ENCODE results near the gene UBE2V1. TPM values are rescaled to one million over a fixed set of nuclear protein-coding genes. Genes with fewer than 3 reads are reported as not detected.

Gene UBE2V1
- total and polyA plus RNA-seq, 2 of the 13 experiments (the other 11 are each of a cell fraction or from before 2014, with no cell fraction given): 81.3 to 132 TPM

DNA sequence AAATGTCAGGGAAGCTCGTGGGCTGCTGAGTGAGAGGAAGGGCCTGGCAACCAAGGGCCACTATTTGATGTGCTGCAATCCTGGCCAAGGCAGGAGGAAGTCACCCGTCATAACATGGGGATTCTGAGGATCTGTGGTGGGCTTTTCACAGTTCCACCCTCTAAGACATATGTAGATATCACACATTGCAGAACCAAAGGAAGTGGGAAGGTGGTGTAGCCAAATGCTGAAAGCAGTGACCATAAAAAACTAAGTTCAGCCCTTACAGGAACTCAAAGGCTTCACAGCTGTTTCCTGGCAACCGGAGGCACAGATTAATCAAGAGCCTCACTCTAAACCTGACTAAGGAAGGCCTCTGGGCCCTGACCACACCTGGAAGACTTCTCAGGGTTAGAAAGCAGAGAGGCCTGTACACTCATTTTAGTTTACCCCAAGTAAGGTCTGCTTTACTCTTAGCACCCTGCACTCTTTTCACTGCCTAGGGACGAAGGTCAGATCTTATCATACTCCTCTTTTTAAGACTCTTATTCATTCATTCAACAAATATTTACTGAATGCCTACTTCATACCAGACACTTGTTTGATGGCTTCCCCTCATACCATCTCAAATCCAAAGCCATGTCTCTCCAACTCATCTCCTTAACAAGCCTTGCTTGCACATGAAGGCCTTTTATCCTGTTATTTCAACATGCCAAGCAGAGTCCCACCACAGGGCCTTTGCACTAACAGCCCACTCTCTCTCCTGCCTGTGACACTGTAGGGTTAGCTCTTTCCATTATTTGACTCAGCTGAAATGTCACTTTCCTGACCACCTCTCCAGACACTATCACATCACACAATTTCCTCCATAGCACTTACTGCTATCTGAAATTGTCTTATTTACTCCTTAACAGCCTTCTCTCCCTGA lies 2.6 kb downstream of the UBE2V1 start (continued):
- TF ChIP-seq, protein P1, sequence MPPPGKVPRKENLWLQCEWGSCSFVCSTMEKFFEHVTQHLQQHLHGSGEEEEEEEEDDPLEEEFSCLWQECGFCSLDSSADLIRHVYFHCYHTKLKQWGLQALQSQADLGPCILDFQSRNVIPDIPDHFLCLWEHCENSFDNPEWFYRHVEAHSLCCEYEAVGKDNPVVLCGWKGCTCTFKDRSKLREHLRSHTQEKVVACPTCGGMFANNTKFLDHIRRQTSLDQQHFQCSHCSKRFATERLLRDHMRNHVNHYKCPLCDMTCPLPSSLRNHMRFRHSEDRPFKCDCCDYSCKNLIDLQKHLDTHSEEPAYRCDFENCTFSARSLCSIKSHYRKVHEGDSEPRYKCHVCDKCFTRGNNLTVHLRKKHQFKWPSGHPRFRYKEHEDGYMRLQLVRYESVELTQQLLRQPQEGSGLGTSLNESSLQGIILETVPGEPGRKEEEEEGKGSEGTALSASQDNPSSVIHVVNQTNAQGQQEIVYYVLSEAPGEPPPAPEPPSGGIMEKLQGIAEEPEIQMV (CRISPR knock-in tag; IDR thresholded peaks at IDR 0.05; ENCODE audit: low read depth): no peak
- TF ChIP-seq, protein P2, sequence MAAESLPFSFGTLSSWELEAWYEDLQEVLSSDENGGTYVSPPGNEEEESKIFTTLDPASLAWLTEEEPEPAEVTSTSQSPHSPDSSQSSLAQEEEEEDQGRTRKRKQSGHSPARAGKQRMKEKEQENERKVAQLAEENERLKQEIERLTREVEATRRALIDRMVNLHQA (CRISPR knock-in tag; IDR thresholded peaks at IDR 0.05): no peak
- TF ChIP-seq, protein P3, sequence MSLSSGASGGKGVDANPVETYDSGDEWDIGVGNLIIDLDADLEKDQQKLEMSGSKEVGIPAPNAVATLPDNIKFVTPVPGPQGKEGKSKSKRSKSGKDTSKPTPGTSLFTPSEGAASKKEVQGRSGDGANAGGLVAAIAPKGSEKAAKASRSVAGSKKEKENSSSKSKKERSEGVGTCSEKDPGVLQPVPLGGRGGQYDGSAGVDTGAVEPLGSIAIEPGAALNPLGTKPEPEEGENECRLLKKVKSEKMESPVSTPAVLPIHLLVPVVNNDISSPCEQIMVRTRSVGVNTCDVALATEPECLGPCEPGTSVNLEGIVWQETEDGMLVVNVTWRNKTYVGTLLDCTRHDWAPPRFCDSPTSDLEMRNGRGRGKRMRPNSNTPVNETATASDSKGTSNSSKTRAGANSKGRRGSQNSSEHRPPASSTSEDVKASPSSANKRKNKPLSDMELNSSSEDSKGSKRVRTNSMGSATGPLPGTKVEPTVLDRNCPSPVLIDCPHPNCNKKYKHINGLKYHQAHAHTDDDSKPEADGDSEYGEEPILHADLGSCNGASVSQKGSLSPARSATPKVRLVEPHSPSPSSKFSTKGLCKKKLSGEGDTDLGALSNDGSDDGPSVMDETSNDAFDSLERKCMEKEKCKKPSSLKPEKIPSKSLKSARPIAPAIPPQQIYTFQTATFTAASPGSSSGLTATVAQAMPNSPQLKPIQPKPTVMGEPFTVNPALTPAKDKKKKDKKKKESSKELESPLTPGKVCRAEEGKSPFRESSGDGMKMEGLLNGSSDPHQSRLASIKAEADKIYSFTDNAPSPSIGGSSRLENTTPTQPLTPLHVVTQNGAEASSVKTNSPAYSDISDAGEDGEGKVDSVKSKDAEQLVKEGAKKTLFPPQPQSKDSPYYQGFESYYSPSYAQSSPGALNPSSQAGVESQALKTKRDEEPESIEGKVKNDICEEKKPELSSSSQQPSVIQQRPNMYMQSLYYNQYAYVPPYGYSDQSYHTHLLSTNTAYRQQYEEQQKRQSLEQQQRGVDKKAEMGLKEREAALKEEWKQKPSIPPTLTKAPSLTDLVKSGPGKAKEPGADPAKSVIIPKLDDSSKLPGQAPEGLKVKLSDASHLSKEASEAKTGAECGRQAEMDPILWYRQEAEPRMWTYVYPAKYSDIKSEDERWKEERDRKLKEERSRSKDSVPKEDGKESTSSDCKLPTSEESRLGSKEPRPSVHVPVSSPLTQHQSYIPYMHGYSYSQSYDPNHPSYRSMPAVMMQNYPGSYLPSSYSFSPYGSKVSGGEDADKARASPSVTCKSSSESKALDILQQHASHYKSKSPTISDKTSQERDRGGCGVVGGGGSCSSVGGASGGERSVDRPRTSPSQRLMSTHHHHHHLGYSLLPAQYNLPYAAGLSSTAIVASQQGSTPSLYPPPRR (CRISPR knock-in tag; IDR thresholded peaks at IDR 0.05; ENCODE audit: borderline replicate concordance): no peak
- TF ChIP-seq CCAR2 (optimal IDR thresholded peaks at IDR 0.05; ENCODE audit: low read depth, low read length) (no peak), ZNF550 (CRISPR knock-in tag; IDR thresholded peaks at IDR 0.05; ENCODE audit: borderline replicate concordance) (no peak), ZNF501 (CRISPR knock-in tag; IDR thresholded peaks at IDR 0.05) (no peak), CHD2 (IDR thresholded peaks at IDR 0.05; ENCODE audit: low read depth, low read length) (no peak), YY1 (IDR thresholded peaks at IDR 0.05; ENCODE audit: insufficient read depth, insufficient replicate concordance, low read depth, low read length) (no peak), ZNF496 (CRISPR knock-in tag; IDR thresholded peaks at IDR 0.05; ENCODE audit: insufficient replicate concordance) (no peak), SALL1 (CRISPR knock-in tag; IDR thresholded peaks at IDR 0.05) (no peak), GFI1 (CRISPR knock-in tag; IDR thresholded peaks at IDR 0.05; ENCODE audit: borderline replicate concordance) (0 out of 2 replicates have a peak, but pooled peaks have one; percentile 44), ZSCAN22 (CRISPR knock-in tag; IDR thresholded peaks at IDR 0.05) (no peak), MED8 (CRISPR knock-in tag; IDR thresholded peaks at IDR 0.05; ENCODE audit: insufficient replicate concordance) (no peak), ZNF234 (CRISPR knock-in tag; conservative IDR thresholded peaks at IDR 0.05) (no peak), SSRP1 (CRISPR knock-in tag; IDR thresholded peaks at IDR 0.05) (no peak), ZNF547 (CRISPR knock-in tag; IDR thresholded peaks at IDR 0.05) (no peak)
- TF ChIP-seq, protein P4, sequence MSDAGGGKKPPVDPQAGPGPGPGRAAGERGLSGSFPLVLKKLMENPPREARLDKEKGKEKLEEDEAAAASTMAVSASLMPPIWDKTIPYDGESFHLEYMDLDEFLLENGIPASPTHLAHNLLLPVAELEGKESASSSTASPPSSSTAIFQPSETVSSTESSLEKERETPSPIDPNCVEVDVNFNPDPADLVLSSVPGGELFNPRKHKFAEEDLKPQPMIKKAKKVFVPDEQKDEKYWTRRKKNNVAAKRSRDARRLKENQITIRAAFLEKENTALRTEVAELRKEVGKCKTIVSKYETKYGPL (CRISPR knock-in tag; IDR thresholded peaks at IDR 0.05): no peak
- TF ChIP-seq, protein P5, sequence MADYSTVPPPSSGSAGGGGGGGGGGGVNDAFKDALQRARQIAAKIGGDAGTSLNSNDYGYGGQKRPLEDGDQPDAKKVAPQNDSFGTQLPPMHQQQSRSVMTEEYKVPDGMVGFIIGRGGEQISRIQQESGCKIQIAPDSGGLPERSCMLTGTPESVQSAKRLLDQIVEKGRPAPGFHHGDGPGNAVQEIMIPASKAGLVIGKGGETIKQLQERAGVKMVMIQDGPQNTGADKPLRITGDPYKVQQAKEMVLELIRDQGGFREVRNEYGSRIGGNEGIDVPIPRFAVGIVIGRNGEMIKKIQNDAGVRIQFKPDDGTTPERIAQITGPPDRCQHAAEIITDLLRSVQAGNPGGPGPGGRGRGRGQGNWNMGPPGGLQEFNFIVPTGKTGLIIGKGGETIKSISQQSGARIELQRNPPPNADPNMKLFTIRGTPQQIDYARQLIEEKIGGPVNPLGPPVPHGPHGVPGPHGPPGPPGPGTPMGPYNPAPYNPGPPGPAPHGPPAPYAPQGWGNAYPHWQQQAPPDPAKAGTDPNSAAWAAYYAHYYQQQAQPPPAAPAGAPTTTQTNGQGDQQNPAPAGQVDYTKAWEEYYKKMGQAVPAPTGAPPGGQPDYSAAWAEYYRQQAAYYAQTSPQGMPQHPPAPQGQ (CRISPR knock-in tag; IDR thresholded peaks at IDR 0.05; ENCODE audit: borderline replicate concordance): no peak
